Astrocyte of the spinal cord (primary cell): ENCODE results near the gene ARHGAP1.

Experiments used
- DNase-seq: peaks from one replicate; pipeline ENCODE4 v3.0.0; 2011; ENCODE audit warnings: low read depth, low spot score
- H3K4me3 ChIP-seq: 2 replicates; pipeline ENCODE4 v1.5.1; 2011; ENCODE audit warnings: low read depth, mild to moderate bottlenecking, low read length, moderate library complexity
- in situ Hi-C: cut with HindIII; loops from 2 replicates; pipeline ENCODE4 v1.10.0; 2017; ENCODE audit warnings: low sequenced_read_pairs
- TF ChIP-seq, protein P1 (sequence below): IDR thresholded peaks from 2 replicates; pipeline ENCODE4 v1.5.1; 2012; ENCODE audit warnings: low read depth, mild to moderate bottlenecking, low read length, inconsistent platforms

Gene ARHGAP1

DNA sequence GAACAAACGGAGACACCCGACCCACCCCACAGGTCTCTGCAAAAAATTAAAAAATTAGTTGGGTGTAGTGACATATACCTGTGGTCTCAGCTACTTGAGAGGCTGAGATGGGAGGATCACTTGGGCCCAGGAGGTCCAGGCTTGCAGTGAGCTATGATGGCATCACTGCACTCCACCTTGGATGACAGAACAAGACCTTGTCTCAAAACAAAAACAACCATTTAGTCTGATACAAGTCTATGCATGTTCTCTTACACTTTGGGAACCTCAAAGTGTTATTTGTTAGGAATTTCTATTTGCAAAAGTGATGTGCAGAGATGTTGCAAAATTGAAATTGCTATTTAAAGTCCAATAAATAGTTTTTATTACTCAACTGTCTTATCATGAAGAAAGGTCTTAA, 68.7 kb downstream of the ARHGAP1 start:
- no peak for DNase-seq
- in situ Hi-C loops: no loop called here

DNA sequence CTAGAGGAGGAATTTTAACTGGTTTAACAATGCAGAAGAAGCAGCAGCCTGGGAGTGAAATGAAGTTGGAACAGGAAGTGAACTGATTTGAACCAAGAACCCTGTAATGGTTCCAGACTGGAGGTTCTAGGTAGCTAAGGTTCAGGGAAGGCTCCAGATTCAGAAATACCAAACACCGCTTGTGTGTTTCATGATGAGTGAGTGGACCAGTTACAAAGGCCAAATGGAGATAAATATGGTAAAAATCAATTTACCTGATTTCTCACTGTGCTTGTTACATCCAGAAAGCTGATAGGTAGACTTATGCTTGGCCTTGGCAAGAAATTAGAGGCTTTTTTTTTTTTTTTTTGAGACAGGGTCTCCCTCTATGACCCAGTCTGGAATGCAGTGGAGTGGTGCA, 70.2 kb downstream of the ARHGAP1 start:
- TF ChIP-seq, protein P1, sequence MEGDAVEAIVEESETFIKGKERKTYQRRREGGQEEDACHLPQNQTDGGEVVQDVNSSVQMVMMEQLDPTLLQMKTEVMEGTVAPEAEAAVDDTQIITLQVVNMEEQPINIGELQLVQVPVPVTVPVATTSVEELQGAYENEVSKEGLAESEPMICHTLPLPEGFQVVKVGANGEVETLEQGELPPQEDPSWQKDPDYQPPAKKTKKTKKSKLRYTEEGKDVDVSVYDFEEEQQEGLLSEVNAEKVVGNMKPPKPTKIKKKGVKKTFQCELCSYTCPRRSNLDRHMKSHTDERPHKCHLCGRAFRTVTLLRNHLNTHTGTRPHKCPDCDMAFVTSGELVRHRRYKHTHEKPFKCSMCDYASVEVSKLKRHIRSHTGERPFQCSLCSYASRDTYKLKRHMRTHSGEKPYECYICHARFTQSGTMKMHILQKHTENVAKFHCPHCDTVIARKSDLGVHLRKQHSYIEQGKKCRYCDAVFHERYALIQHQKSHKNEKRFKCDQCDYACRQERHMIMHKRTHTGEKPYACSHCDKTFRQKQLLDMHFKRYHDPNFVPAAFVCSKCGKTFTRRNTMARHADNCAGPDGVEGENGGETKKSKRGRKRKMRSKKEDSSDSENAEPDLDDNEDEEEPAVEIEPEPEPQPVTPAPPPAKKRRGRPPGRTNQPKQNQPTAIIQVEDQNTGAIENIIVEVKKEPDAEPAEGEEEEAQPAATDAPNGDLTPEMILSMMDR: no peak
- in situ Hi-C loops: no loop called here
- DNase-seq: no peak
- H3K4me3 ChIP-seq: no peak overlapping the region

More for the DNA sequence above, 68.7 kb downstream of the ARHGAP1 start:
- TF ChIP-seq, protein P1: no peak
- H3K4me3 ChIP-seq: no peak overlapping the region

DNA sequence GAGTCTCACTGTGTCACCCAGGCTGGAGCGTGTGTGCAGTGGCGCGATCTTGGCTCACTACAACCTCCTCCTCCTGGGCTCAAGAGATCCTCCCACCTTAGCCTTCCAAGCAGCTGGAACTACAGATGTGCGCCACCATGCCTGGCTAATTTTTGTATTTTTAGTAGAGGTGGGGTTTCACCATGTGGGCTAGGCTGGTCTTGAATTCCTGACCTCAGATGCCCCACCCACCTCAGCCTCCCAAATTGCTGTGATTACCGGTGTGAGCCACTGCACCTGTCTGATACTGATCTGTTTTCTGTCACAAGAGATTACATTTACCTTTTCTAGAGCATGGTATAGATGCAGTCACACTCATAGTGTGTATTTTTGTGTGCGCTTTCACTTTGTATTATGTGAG, 71.5 kb downstream of the ARHGAP1 start:
- no peak overlapping the region for H3K4me3 ChIP-seq
- TF ChIP-seq, protein P1: no peak
- no peak for DNase-seq
- in situ Hi-C loops: no loop called here
